Right lobe of liver (tissue), 6 donors: Measurements from ENCODE around the gene ARVCF. TPM values are rescaled to one million over a fixed set of nuclear protein-coding genes. Genes with fewer than 3 reads are reported as not detected.
A peak's percentile ranks its signal among the peaks of the same experiment; 100 is the strongest.

ENCODE experiments used
- ATAC-seq, 4 donors: fragments of 200-7000 bp; cut with Tn5 transposase; one replicate each; pipeline ENCODE4 v1.9.1; 2020; ENCODE audit warnings: mild to moderate bottlenecking in 4 of 4, moderate library complexity in 4 of 4
- DNase-seq, 3 donors: peaks; one replicate each; pipeline ENCODE4 v3.0.0-alpha.2; 2020
- H3K27ac ChIP-seq, 3 donors: fragments of 200-600 bp; one replicate each; pipeline ENCODE4 v1.8.0; 2022
- H3K27me3 ChIP-seq, 2 donors: fragments of 200-600 bp; one replicate each; pipeline ENCODE4 v1.8.0; 2022
- H3K36me3 ChIP-seq, 4 donors: fragments of 200-600 bp; sonication (generic) in 1 of 4; one replicate each; pipeline versions ENCODE4 v1.5.1 to v1.8.0; 2017 to 2022; ENCODE audit warnings: control low read depth in 1 of 4
- H3K4me1 ChIP-seq, 4 donors: fragments of 200-600 bp; sonication (generic) in 1 of 4; one replicate each; pipeline versions ENCODE4 v1.5.1 to v1.8.0; 2017 to 2022; ENCODE audit warnings: control low read depth in 1 of 4
- H3K4me3 ChIP-seq, 3 donors: fragments of 200-600 bp; one replicate each; pipeline ENCODE4 v1.8.0; 2022
- H3K9me3 ChIP-seq, 4 donors: fragments of 200-600 bp; sonication (generic) in 1 of 4; one replicate each; pipeline versions ENCODE4 v1.5.1 to v1.8.0; 2017 to 2022; ENCODE audit warnings: control low read depth in 1 of 4
- POLR2A ChIP-seq: fragments of 450-650 bp; IDR thresholded peaks from one replicate; pipeline ENCODE4 v1.6.1; 2017; ENCODE audit warnings: antibody characterized with exemption, mild to moderate bottlenecking
- WGBS: methylation state at CpG from one replicate; pipeline ENCODE4 v1.1.6; 2018; ENCODE audit warnings: low coverage, low lambda C conversion rate; ENCODE audit not compliant: insufficient coverage; ENCODE audit errors: missing lambda C conversion rate; 5-methylcytosine and 5-hydroxymethylcytosine counted together
- intact Hi-C, 2 donors: fragments of 100-400 bp; cut with DNase I; formaldehyde crosslinking; loops; one replicate each; pipeline versions ENCODE4 v1.11.2 to v1.14.1; 2022
- total RNA-seq, 6 experiments: library from RNA; depleted of rRNA in 2 of 6; stranded (reverse); fragments of >200 nt in 2 of 6; fragmentation: NEBNext Ultra II Directional in 3 of 6; extraction: Animal tissue kit (Norgen Biotek cat#: 25700) in 3 of 6; gene quantifications; one replicate each; pipeline versions ENCODE4 v1.1.0 to v1.2.4, GENCODE V29; 2016 to 2023
- TF ChIP-seq, protein P1 (sequence below), 4 donors: fragments of 200-600 bp in 3 of 4; fragments of 450-650 bp in 1 of 4; IDR thresholded peaks; one replicate each; pipeline versions ENCODE4 v1.5.1 to v1.8.0; 2016 to 2022; ENCODE audit warnings: antibody characterized with exemption in 4 of 4, mild to moderate bottlenecking in 2 of 4
- donor health status: DM: no; HTN: yes; CAD: no.
- donor health status: DM: no; HTN: no; CAD: no.
- donor health status: DM: no; HTN: no; CAD: no.
- donor health status: DM: no; HTN: yes; CAD: no.
- donor health status: DM: no; HTN: yes; CAD: no.

The ARVCF gene
- total RNA-seq, 6 experiments from 2014 or later, result 11.5 to 40.9 (median 20.7) TPM

- DNase-seq (no peak), ATAC-seq (no peak)
- Histone ChIP-seq H3K4me1 (peaks cover 0 to 24% (median 11%) of the 10 kb centered on the region in 4 donors), H3K27ac (no peak overlapping the region), H3K9me3 (peaks cover 0 to 9% (median 0%) of the 10 kb centered on the region in 4 donors), H3K27me3 (no peaks in the 10 kb centered on the region), H3K4me3 (no peak overlapping the region), H3K36me3 (no peaks in the 10 kb centered on the region)
- intact Hi-C loops, result no loop called here
- TF ChIP-seq, protein P1, sequence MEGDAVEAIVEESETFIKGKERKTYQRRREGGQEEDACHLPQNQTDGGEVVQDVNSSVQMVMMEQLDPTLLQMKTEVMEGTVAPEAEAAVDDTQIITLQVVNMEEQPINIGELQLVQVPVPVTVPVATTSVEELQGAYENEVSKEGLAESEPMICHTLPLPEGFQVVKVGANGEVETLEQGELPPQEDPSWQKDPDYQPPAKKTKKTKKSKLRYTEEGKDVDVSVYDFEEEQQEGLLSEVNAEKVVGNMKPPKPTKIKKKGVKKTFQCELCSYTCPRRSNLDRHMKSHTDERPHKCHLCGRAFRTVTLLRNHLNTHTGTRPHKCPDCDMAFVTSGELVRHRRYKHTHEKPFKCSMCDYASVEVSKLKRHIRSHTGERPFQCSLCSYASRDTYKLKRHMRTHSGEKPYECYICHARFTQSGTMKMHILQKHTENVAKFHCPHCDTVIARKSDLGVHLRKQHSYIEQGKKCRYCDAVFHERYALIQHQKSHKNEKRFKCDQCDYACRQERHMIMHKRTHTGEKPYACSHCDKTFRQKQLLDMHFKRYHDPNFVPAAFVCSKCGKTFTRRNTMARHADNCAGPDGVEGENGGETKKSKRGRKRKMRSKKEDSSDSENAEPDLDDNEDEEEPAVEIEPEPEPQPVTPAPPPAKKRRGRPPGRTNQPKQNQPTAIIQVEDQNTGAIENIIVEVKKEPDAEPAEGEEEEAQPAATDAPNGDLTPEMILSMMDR (IDR thresholded peaks at IDR 0.05), result no peak
- no peak for TF ChIP-seq POLR2A
- WGBS, result 86% methylated on average over 1 of the region's 1 CpG
These were observed 13.3 kb downstream of the ARVCF start for GRCh38 chr22:20003304-20003703.

DNA sequence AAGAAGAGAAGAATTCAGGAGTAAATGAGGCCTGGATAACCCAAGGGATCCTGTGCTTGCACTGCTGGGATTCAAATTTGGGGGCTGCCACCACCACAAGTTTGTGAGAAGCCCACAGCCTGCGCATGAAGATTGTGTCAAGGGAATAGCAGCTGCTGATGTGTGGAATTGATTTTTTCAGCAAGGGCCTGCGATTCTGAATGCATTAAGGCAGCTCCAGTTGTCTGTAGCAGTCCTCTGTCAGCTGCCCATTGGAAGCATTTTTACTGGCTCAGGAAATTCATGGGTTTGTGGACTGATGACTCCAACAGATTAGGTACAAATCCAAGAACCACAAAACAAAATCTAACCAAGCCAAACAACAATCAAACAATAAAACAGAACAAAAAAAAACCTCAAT is 14.0 kb downstream of the ARVCF start:
- H3K36me3 ChIP-seq, result no peaks in the 10 kb centered on the region
- H3K9me3 ChIP-seq, result peaks cover 0 to 9% (median 0%) of the 10 kb centered on the region in 4 donors
- TF ChIP-seq, protein P1 (IDR thresholded peaks at IDR 0.05), result no peak
- no peak for TF ChIP-seq POLR2A
- DNase-seq, result peak in 1 of 3 donors; percentile 12
- no peak overlapping the region for H3K4me3 ChIP-seq
- 64% methylated on average over 2 of the region's 2 CpGs for WGBS
- no peak overlapping the region for H3K27ac ChIP-seq
- intact Hi-C loops, result no loop called here
- ATAC-seq, result no peak
- no peaks in the 10 kb centered on the region for H3K27me3 ChIP-seq
- peaks cover 0 to 27% (median 11%) of the 10 kb centered on the region in 4 donors for H3K4me1 ChIP-seq

DNA sequence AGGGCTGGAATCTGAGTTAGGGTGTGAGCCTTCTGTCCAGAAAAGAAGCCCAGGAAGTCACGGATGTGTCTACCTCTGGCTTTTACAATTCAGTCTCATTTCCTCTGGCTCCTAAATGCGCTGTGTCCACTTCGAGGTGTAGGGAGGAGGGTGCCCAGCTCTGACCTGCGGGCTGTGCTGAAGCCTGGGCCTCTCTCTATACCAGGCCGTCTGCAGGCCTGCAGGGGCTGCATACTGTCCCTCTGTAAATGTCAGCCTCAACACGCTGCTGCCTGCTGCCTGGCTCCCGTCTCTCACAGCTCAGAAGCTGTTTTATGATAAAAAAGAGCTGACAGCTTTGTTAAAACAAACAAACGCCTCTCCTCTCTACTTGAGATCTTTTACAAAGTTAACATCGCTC is 14.5 kb downstream of the ARVCF start:
- 75% methylated on average over 6 of the region's 9 CpGs for WGBS
- TF ChIP-seq POLR2A, result no peak
- TF ChIP-seq, protein P1 (IDR thresholded peaks at IDR 0.05), result no peak
- Histone ChIP-seq H3K27me3 (no peaks in the 10 kb centered on the region), H3K4me3 (no peak overlapping the region), H3K27ac (no peak overlapping the region), H3K9me3 (peaks cover 0 to 9% (median 0%) of the 10 kb centered on the region in 4 donors), H3K4me1 (peaks cover 0 to 27% (median 11%) of the 10 kb centered on the region in 4 donors), H3K36me3 (no peaks in the 10 kb centered on the region)
- DNase-seq, result peak in 1 of 3 donors; percentile 17
- no peak for ATAC-seq
- intact Hi-C loops, result no loop called here

DNA sequence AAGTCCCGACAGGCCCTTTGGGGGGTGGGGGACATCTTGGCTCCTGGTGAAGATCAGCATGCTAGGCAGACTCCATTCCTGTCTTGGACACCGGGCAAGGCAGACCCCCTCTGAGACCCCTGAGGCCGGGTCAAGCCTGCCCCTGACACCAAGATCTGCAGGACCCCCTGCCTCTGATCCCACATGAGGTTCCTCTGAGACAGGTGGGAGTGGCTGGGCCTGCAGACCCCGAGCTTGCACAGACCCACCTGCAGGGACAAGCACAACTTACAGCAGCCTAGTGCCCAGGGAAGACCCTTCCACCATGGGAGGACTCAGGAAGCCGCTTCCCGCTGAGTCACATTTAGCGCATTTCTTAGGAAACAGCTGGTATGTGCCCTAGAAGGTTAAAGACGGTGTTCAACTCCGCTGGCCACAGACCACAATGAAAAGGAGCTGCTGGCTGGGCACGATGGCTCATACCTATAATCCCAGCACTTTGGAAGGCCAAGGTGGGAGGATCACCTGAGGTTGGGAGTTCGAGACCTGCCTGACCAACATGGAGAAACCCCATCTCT is 15.5 kb downstream of the ARVCF start:
- H3K27me3 ChIP-seq, result no peaks in the 10 kb centered on the region
- intact Hi-C loops, result no loop called here
- H3K36me3 ChIP-seq, result no peaks in the 10 kb centered on the region
- ATAC-seq (no peak), DNase-seq (peak in 1 of 3 donors; percentile 40)
- 100% methylated on average over 1 of the region's 11 CpGs for WGBS
- TF ChIP-seq, protein P1 (IDR thresholded peaks at IDR 0.05), result no peak
- TF ChIP-seq POLR2A, result no peak
- H3K4me1 ChIP-seq, result peaks cover 0 to 27% (median 11%) of the 10 kb centered on the region in 4 donors
- no peak overlapping the region for H3K4me3 ChIP-seq
- H3K27ac ChIP-seq, result no peak overlapping the region
- H3K9me3 ChIP-seq, result peaks cover 0 to 9% (median 0%) of the 10 kb centered on the region in 4 donors
